HG02870 (cell line): ENCODE data around the gene MPPED2.

Source experiments
- ATAC-seq: cut with Tn5 transposase; IDR thresholded peaks from one replicate; pipeline ENCODE4 v1.9.1; 2021; ENCODE audit warnings: mild to moderate bottlenecking, moderate library complexity; ENCODE audit not compliant: unreplicated experiment

The MPPED2 gene

DNA sequence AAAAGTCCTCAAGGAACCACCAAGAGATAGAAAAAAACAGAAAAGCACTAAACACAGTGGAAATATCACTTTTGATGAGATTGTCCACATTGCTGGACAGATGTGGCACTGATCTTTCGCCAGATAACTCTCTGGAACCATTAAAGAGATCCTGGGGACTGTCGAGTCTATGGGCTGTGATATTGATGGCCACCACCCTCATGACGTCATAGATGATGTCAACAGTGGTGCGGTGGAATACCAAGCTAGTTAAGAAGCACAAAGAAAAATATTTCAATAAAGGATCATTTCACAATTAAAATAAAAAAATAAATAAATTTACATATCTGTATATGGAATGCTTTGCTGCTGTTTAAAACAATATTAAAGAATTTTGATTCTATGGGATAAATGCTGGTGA, 217.8 kb downstream of the MPPED2 start:
- no peak for ATAC-seq

DNA sequence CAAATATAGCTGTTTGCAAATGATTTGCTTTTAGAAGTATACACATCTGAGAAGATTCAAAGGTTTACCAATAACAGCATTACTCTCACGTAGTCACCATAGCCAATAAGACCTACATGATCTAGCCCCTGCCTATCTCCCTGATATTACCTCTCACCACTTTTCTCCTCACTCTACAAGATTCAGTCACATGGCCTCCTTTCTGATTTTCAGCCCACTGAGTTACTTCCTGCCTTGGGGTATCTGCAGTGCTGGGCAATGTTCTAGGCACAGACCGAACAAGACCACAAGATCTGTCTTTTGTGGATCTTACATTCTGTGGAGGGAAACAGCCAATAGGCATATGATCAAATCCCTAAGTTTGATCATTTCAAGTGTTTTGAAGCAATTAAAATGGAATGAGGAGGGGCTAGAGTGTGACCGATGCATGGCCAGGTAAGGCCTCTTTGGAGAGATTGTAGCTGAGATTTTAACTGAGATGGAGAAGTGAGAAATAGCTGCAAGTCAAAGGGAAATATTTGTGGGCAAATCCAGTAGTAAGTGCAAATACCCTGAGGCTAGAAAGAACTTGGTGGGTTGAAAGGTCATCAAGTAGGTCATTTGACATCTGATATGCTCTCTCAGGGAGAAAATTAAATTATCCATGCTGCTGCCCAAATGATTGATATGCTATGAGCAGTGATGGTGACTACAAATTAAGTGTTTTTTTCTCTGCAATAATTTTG, 220.2 kb downstream of the MPPED2 start:
- ATAC-seq, result peak; percentile 82

DNA sequence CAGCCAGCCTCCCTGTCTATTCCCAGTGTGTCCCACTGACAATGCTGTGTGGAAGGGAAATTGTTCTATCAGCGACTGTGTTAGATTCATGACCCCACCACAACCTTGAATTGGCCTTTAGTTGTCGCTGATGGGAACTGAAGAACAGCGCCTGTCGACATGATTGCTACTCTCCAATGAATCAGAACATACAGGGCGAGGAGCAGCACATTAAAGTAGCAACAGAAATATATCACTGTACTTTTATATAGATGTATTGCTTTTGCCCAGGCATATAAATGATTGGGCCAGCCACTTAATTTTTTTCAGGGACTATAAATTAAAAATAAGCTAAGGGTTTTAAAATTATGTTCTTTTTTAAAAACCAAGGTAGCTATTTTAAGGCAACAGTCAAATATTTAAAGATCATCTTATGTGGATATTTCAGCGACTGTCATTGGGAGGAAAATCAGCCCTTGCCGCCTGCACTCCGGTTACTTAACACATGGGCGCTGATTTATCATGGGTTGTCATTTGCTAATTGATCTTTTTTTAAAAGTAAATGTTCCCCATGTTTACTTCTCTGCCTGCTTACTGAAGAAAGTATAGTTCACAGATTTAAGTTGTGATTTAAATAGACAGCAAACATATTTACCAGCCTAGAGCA, 221.2 kb downstream of the MPPED2 start:
- no peak for ATAC-seq

DNA sequence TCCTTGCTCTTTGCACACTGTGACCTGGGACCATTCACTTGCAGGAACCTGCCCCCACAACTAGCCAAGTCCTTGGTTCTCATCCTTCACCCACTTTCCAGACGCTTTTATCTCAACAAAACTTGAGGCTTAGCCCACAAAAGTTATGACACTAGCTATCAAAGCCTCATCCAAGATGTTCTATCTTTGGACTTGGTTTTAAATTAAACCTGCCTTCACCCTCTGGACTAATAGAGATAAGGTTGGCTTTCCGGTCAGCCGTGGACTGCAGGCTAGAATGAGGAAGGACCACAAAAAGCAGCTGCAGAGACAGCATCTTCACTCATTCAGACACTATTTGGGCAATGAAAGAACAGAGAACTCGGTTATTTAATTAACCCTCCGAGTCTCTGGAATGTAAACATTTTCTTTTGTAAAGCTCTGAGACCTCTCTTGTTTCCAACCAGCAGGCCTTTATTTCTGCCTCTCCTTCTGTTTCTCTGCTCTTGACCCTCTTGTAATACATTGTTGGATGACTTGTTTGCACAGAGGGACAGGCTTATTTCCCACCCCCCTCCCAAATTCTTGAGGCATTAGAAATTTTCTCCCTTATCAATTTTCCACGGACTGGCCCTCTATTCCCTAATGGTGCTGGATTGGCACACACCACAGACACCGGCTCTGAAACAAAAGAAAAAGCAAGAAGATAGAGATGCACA, 221.9 kb downstream of the MPPED2 start:
- ATAC-seq, result no peak

DNA sequence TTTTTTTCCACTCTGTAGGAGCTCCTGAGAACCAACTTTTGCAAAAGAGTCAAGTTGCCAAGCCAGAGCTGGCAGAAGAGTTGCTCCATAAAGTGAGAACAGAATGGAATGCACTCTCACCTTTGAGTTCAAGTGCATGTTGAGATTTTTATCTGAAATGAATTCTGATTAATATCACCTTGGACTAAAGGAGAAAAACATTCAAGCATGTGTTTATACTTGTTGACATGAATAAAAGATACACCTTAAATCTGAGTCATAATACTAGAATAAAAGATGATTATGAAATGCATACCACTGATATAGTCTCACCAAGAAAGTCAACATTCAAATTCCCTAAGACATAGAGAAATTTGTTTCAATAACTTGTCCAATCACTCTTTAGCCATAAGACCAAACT, 225.4 kb downstream of the MPPED2 start:
- no peak for ATAC-seq
